Endothelial cell of umbilical vein (primary cell): ENCODE measurements around the gene POLR3GL. TPM values are rescaled to one million over a fixed set of nuclear protein-coding genes. Genes with fewer than 3 reads are reported as not detected.

Experiments used
- BruUV-seq: library from RNA; stranded (reverse); fragments of 400-500 nt; replicated peaks from 2 replicates; lab custom pipeline; 2021; lab: Mats Ljungman, UMichigan
- CTCF ChIA-PET: fragments of 300-600, 350-600 bp; sonication (Branson Sonifier 250); formaldehyde crosslinking; loops from one replicate; lab custom pipeline; 2021; ENCODE audit warnings: antibody characterized with exemption, inconsistent platforms; lab: Charles Lee
- POLR2A ChIA-PET: fragments of 300-600, 350-600 bp; sonication (Branson Sonifier 250); formaldehyde crosslinking; loops from one replicate; lab custom pipeline; 2021; ENCODE audit warnings: antibody characterized with exemption, inconsistent platforms; lab: Charles Lee
- DNase-seq: peaks from one replicate; pipeline ENCODE4 v3.0.0-alpha.2; 2011; ENCODE audit warnings: low read depth, low spot score
- FAIRE-seq: peaks from 2 replicates; lab custom pipeline; 2011; peaks lifted over from hg19 to GRCh38; lab: Jason Lieb, UNC
- H2AFZ ChIP-seq: 2 replicates; pipeline ENCODE4 v1.6.0; 2012; ENCODE audit warnings: low read depth, low read length, control low read depth, inconsistent platforms
- H3K27ac ChIP-seq: 2 replicates; pipeline ENCODE4 v1.5.1; 2011; ENCODE audit warnings: low read depth, mild to moderate bottlenecking, control low read depth, low read length, moderate library complexity; ENCODE audit not compliant: insufficient read depth
- H3K27me3 ChIP-seq, 2 experiments: 2 replicates each; pipeline versions ENCODE4 v1.6.0 to v1.6.1; 2011; ENCODE audit warnings: low read length in 2 of 2, mixed read lengths in 1 of 2; ENCODE audit not compliant: control insufficient read depth in 2 of 2, insufficient read depth in 2 of 2
- H3K36me3 ChIP-seq, 2 experiments: 2 replicates in 1 of 2; 3 replicates in 1 of 2; pipeline ENCODE4 v1.5.1; 2011; ENCODE audit warnings: low read length in 2 of 2, mild to moderate bottlenecking in 1 of 2, moderate library complexity in 1 of 2; ENCODE audit not compliant: control insufficient read depth in 2 of 2, insufficient read depth in 2 of 2; ENCODE audit errors: extremely low read depth in 1 of 2
- H3K4me1 ChIP-seq: 3 replicates; pipeline ENCODE4 v1.5.1; 2011; ENCODE audit warnings: mild to moderate bottlenecking, low read length; ENCODE audit not compliant: control insufficient read depth, insufficient read depth; ENCODE audit errors: extremely low read depth
- H3K4me2 ChIP-seq: 2 replicates; pipeline ENCODE4 v1.6.1; 2011; ENCODE audit warnings: low read length, control low read depth, mixed read lengths; ENCODE audit not compliant: insufficient read depth
- H3K4me3 ChIP-seq, 3 experiments: fragments of 200-600 bp in 1 of 3; sonication (generic), shearing (Covaris generic) in 1 of 3; replicated peaks in 1 of 3; 2 replicates each; pipeline ENCODE4 v1.5.1; 2011 to 2016; ENCODE audit warnings: control low read depth in 3 of 3, low read length in 3 of 3, mild to moderate bottlenecking in 2 of 3, inconsistent platforms in 1 of 3, low read depth in 1 of 3, moderate library complexity in 1 of 3; ENCODE audit not compliant: insufficient read depth in 1 of 3
- H3K79me2 ChIP-seq: 2 replicates; pipeline ENCODE4 v1.6.0; 2012; ENCODE audit warnings: low read length, inconsistent platforms; ENCODE audit not compliant: control insufficient read depth, insufficient read depth
- H3K9ac ChIP-seq: replicated peaks from 2 replicates; pipeline ENCODE3; 2011; ENCODE audit warnings: low read length, control low read depth; ENCODE audit not compliant: insufficient read depth; ENCODE audit errors: extremely low read depth
- H3K9me1 ChIP-seq: replicated peaks from 3 replicates; pipeline ENCODE4 v1.6.0; 2011; ENCODE audit warnings: mild to moderate bottlenecking, low read length; ENCODE audit not compliant: control insufficient read depth, insufficient read depth; ENCODE audit errors: extremely low read depth
- H3K9me3 ChIP-seq: replicated peaks from 2 replicates; pipeline ENCODE4 v1.5.1; 2012; ENCODE audit warnings: low read length, inconsistent platforms; ENCODE audit not compliant: control insufficient read depth, insufficient read depth
- H4K20me1 ChIP-seq: replicated peaks from 2 replicates; pipeline ENCODE3; 2011; ENCODE audit warnings: mild to moderate bottlenecking, low read length; ENCODE audit not compliant: control insufficient read depth, insufficient read depth; ENCODE audit errors: extremely low read depth
- CTCF ChIP-seq, 2 donors: IDR thresholded peaks; 1 replicate in 1 of 2; 2 replicates in 1 of 2; pipeline ENCODE4 v1.5.1; 2011; ENCODE audit warnings: low read length in 2 of 2, mild to moderate bottlenecking in 2 of 2, moderate library complexity in 2 of 2, control low read depth in 1 of 2, inconsistent platforms in 1 of 2, low read depth in 1 of 2; ENCODE audit not compliant: insufficient read depth in 1 of 2; ENCODE audit errors: extremely low read depth in 1 of 2
- EZH2 ChIP-seq: IDR thresholded peaks from 2 replicates; pipeline ENCODE4 v1.6.1; 2012; ENCODE audit warnings: borderline replicate concordance, low read depth, mild to moderate bottlenecking, moderate library complexity, low read length, inconsistent platforms; ENCODE audit not compliant: severe bottlenecking
- FOS ChIP-seq: IDR thresholded peaks from 2 replicates; pipeline ENCODE4 v1.6.1; 2011; ENCODE audit warnings: mild to moderate bottlenecking, low read length, moderate library complexity, borderline replicate concordance; ENCODE audit not compliant: insufficient read depth
- GATA2 ChIP-seq: IDR thresholded peaks from 2 replicates; pipeline ENCODE4 v1.7.0; 2011; ENCODE audit warnings: low read depth, mild to moderate bottlenecking, moderate library complexity, mixed read lengths, low read length; ENCODE audit not compliant: insufficient read length, insufficient read depth
- JUN ChIP-seq: IDR thresholded peaks from 2 replicates; pipeline ENCODE4 v1.6.1; 2011; ENCODE audit warnings: borderline replicate concordance, low read depth; ENCODE audit not compliant: insufficient read length, insufficient read depth
- MAX ChIP-seq: IDR thresholded peaks from 2 replicates; pipeline ENCODE4 v1.6.1; 2011; ENCODE audit not compliant: insufficient read depth, insufficient read length
- MYC ChIP-seq: IDR thresholded peaks from one replicate; pipeline ENCODE4 v1.6.1; 2011; ENCODE audit warnings: mild to moderate bottlenecking, low read depth, low read length
- POLR2A ChIP-seq: IDR thresholded peaks from 2 replicates; pipeline ENCODE4 v1.6.1; 2012; ENCODE audit warnings: low read depth, mild to moderate bottlenecking, control low read depth, low read length
- POLR2AphosphoS5 ChIP-seq: IDR thresholded peaks from 2 replicates; pipeline ENCODE4 v1.6.1; 2012; ENCODE audit warnings: low read depth, mild to moderate bottlenecking, control low read depth, low read length, moderate library complexity; ENCODE audit not compliant: insufficient read depth
- dilution Hi-C: fragments of 300-500 bp; cut with MboI; formaldehyde crosslinking; loops from one replicate; pipeline ENCODE4 v1.15.0; 2019; ENCODE audit warnings: low sequenced_read_pairs; ENCODE audit not compliant: extremely low pct_ligation_motif_present
- intact Hi-C: fragments of 100-400 bp; cut with micrococcal nuclease; formaldehyde crosslinking; loops from one replicate; pipeline ENCODE4 v1.10.0; 2022
- polyA plus RNA-seq, 4 experiments: library from polyadenylated mRNA; depleted of rRNA in 3 of 4; stranded (reverse) in 3 of 4; unstranded in 1 of 4; fragments of >200 nt; gene quantifications; 2 replicates each; pipeline versions ENCODE4 v1.2.1 to v1.2.3, GENCODE V29; 2011 to 2012; ENCODE audit warnings: missing spikeins in 1 of 4
- total RNA-seq: library from RNA; stranded (reverse); gene quantifications from 2 replicates; pipeline ENCODE4 v1.2.3, GENCODE V29; 2021

The POLR3GL gene
- total and polyA plus RNA-seq, 2 donors (not counting 3 experiments of a cell fraction or from before 2014, with no cell fraction given) = 12.4 to 15.3 TPM

DNA sequence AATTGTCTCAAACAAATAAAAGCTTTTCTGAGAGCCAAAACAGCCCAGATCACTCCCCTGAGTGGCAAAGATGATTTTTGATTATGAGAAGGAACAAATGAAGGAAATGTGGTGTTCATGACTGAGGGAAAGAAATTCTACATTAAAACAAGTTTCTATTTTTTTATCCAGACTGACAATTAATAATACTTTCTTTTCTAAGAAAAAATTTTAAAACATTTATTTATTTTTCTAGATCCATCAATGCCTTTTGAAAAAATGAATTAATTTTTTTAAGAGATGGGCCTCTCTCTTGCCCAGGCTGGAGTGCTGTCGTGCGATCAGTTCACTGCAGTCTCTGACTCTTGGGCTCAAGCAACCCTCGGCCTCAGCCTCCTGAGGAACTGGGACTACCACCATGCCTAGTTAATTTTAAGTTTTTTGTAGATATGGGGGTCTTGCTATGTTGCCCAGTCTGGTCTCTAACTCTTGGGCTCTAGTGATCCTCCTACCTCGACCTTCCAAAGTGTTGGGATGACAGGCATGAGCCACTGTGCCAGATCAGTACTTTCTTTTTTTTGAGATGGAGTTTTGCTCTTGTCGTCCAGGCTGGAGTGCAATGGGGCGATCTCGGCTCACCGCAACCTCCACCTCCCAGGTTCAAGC is 43.1 kb downstream of the POLR3GL start:
- ChIA-PET CTCF (interaction anchor here (0.6 to 12.6 kb wide), 26 partner anchors 10 to 182 kb away, joined by 3 to 496 read pairs (median 7); partner anchors contain the start of genes ANKRD34A, HJV, LIX1L and NUDT17), POLR2A (interaction anchor here (1.7 kb wide), 1 partner anchor 43 kb away, joined by 4 read pairs; the partner anchor contains the start of genes ANKRD34A and POLR3GL)
- Histone ChIP-seq H3K27me3 (no peaks in the 10 kb centered on the region), H3K79me2 (no peaks in the 10 kb centered on the region), H3K4me3 (no peak overlapping the region), H3K27ac (no peak overlapping the region), H2AFZ (no peak overlapping the region), H3K4me1 (peaks cover 4% of the 10 kb centered on the region), H3K36me3 (no peaks in the 10 kb centered on the region), H3K9me3 (no peaks in the 10 kb centered on the region), H3K4me2 (no peak overlapping the region), H3K9me1 (no peaks in the 10 kb centered on the region), H4K20me1 (no peaks in the 10 kb centered on the region), H3K9ac (no peak overlapping the region)
- intact Hi-C loops = loop anchor here (1.0 kb wide), 2 partner anchors 30 to 116 kb away; no protein-coding TSS in a partner anchor
- no peak for FAIRE-seq
- dilution Hi-C loops = no loop called here
- no TSS peak for BruUV-seq
- TF ChIP-seq EZH2 (no peak), GATA2 (no peak), MYC (no peak), MAX (no peak), POLR2A (no peak), POLR2AphosphoS5 (no peak), JUN (no peak), FOS (no peak), CTCF (IDR thresholded peaks at IDR 0.05; ENCODE audit: extremely low read depth in 1 of 2, insufficient read depth in 1 of 2, low read depth in 1 of 2, low read length in 2 of 2) (no peak)
- no peak for DNase-seq
